GM19395 (cell line): Measurements from ENCODE around the gene ERH.
"Not testable (repeated sequence)": the region's sequence is repeated elsewhere in the genome, so short reads cannot be mapped to it uniquely, and the experiment has no call there.

Experiments used
- ATAC-seq: cut with Tn5 transposase; IDR thresholded peaks from one replicate; pipeline ENCODE4 v1.9.1; 2021; ENCODE audit warnings: mild to moderate bottlenecking, moderate library complexity; ENCODE audit not compliant: unreplicated experiment

Gene ERH

DNA sequence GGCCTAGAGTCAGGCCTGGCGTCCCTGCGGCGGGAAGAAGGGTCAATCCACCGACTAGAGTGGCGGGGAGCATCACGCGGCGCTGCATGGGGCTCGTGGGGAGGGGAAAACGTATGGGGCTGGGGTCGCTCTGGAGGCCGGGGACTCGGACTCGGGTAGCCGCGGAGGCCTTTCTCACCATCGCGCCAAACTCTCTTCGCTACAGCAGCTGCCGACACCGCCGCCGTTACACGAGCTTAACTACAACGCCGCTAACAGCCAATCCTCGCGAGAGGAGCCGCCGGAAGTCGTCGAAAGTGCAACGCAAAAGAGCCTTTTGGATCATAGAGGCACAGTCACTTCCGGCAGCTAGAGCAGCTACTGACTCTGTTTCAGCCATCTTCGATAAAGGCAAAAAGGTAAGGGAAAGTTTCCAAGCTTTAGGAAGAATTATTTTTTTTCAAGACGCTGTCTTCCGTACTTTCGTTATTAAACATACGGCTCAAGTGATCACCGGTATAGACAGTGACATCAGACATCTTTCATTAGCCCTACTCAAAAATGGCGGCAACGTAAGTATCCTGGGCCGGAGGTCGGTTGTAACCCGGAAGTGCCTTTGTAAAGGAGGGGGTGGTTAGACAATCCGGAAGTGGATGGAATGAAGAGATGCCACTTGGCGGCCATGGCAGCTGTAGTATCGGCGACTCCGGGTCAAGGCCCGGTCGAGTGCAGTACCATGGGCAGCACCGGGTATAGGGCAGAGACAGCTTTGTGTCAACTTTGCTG, at the start of gene ERH, which contains the start of gene SLC39A9:
Gene ERH, minus strand, starts transcription at position 247 of the 765 bp plus-strand sequence. Its CDS starts 66 bp downstream, at position 181.
Gene SLC39A9, plus strand, starts transcription at position 640 of the 765 bp plus-strand sequence. CDS start 678 bp downstream, outside the sequence.
- ATAC-seq: peak; percentile 93

GRCh38 chr14:69443296-69443805, 45.3 kb upstream of the ERH start:
- no peak for ATAC-seq

- peak; percentile 70 for ATAC-seq
Measured at GRCh38 chr14:69441948-69442347, 43.8 kb upstream of the ERH start.

DNA sequence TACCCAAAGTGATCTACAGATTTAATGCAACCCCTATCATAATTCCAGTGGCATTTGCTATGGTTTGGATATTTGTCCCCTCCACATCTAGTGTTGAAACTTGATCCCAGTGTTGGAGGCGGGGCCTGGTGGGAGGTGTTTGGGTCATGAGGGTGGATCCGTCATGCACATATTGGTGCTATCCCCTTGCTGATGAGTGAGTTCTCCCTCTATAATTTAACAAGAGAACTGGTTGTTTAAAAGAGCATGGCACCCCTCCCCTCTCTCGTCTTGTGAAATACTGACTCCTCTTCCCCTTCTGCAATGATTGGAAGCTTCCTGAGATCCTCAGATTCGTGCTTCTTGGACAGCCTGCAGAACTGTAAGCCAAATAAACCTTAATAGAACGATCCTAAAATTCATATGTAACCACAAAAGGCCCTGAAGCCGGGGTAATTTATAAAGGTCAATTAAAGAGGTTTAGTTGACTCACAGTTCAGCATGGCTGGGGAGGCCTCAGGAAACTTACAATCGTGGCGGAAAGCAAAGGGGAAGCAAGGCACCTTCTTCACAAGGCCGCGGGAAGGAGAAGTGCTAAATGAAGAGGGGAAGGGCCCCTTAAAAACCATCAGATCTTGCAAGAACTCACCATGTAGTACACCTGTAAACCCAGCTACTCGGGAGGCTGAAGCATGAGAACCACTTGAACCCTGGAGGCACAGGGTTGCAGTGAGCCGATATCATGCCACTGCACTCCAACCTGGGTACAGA, 41.6 kb upstream of the ERH start:
- no peak for ATAC-seq

DNA sequence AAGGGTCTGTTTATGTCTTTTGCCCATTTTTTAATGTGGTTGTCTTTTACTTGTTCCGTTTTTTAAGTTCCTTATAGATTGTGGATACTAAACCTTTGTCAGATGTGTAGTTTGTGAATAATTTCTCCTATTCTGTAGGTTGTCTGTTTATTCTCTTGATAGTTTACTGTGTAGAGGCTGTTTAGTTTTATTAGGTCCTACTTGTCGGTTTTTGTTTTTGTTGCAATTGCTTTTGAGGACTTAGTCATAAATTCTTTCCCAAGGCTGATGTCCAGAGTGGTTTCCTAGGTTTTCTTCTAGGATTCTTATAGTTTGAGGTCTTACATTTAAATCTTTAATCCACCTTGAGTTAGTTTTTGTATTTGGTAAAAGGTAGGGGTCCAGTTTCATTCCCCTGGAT, 34.3 kb upstream of the ERH start:
- ATAC-seq: no peak

DNA sequence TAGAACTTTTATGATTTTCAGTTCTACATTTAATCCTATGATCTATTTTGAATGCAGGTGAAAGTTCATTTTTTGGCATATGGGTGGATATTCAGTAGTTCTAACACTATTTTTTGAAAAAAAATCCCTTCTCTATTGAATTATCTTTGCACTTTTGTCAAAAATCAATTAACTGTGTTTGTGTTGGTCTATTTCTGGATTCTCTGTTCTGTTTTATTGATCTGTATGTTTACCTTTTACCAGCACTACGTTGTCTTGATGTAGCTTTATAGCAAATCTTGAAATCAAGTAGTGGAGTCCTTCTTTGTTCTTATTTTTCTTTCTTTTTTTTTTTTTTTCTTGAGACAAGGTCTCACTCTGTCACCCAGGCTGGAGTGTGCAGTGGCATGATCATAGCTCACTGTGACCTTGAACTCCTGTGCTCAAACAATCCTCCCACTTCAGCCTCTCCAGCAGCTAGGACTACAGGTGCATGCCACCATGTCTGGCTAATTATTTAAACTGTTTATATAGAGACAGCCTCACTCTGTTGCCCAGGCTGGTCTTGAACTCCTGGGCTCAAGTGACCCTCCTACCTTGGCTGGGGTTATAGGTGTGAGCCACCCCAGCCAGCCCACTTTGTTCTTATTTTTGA, 32.3 kb upstream of the ERH start:
- ATAC-seq: no peak

DNA sequence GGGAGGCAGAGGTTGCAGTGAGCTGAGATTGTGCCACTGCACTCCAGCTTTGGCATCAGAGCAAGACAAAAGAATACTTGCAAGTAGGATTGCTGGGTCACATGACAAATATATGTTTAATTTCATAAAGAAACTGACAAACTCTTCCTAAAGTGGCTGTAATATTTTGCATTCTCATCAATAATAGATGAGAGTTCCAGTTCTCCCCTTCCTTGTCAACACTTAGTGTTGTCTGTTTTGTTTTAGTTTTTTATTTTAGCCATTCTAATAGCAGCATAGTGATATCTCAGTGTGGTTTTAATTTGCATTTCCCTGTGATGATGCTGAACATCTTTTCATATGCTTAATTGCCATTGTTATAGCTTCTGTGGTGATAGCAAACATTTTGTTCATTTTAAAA, 31.5 kb upstream of the ERH start:
- no peak for ATAC-seq

DNA sequence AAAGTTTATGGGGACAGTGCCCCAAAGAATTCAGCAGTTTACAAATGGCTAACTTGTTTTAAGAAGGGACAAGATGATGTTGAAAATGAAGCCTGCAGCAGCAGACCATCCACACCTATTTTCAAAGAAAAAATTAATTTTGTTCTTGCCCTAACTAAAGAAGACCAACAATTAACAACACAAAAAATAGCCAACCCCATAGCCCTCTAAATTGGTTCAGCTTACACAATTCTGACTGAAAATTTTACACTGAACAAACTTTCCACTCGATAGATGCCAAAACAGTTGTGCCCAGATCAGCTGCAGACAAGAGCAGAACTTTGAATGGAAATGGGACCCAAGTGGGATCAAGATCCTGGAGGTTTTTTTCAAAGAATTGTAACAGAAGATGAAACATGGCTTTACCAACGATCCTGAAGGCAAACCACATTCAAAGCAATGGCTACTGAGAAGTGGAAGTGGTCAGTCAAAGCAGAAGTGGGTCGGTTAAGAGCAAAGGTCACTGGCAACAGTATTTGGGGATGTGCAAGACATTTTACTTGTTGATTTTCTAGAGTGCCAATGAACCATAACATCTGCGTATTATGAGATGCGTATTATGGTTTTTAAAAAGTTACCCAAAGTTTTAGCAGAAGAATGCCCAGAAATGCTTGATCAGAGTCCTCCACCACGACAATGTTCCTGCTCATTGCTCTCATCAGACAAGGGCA, 30.3 kb upstream of the ERH start:
- no peak for ATAC-seq

GRCh38 chr14:69427596-69427995, 29.5 kb upstream of the ERH start:
- no peak for ATAC-seq

DNA sequence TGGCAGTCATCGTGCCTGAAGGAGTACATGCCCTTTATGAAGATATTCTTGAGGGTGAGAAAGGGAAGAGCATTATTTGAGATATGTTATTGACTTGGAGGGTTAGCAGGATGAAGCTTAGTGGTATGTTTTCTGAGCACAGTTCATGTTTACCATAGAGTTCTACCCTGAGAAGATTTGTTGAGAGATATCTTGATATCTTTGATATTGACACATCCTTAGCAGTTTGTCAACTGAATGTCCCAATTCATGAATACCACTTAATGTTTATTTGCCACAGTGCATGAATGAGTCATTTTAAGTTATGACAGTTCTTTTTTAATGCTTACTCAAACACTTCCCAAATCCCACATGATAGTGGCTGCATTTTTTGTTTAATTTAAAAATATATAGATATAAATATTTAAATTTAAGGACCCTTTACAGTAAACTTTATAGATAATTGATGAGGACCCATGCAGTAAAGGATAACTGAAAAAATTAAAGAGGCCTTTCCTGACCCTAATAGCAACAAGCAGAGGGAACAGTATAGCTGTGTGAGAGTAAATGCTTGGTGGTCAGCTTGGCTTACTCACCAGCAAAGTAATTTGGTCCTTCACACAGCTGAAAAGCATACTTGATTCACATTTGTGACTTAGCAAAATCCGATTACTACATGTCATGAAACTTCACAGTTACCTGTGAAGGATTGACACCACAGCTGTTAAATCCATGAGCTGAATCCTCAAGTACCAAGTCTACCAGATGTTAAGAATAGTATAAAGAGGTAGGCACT, 26.2 kb upstream of the ERH start:
- ATAC-seq: no peak

- no peak for ATAC-seq
Measured at GRCh38 chr14:69423279-69423678, 25.2 kb upstream of the ERH start.

GRCh38 chr14:69416087-69416486, 18.0 kb upstream of the ERH start:
- not testable (repeated sequence) for ATAC-seq

- ATAC-seq: no peak
Measured at GRCh38 chr14:69413483-69413882, 15.4 kb upstream of the ERH start.

DNA sequence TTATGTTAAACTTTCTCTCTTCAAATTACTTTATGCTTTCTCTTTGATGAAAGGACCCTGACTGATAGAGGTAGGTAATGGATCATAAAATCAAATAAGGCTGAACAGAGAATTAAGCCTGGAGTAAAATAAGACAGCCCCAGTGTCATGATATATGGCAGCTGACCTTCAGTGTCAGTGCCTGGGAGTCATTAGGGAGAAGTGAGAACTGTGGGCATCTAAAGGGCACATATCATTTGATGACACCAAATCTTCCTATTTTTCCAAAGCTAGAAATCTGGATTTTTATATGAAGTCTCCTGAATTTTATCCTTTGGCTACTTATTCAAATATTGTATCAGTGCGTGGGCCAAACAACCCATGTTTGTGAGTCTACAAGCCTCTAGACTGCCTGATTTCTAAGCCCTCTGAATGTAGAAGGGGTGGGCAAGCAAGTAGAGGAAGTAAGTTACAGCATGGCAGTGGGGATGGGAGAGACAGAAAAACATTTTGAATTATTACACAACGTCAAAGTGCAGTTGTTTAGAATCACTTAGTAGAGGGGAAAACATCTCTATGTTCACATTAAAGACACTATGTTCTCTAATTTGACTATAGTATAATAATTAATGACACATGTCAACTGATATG, 10.3 kb upstream of the ERH start:
- ATAC-seq: no peak

DNA sequence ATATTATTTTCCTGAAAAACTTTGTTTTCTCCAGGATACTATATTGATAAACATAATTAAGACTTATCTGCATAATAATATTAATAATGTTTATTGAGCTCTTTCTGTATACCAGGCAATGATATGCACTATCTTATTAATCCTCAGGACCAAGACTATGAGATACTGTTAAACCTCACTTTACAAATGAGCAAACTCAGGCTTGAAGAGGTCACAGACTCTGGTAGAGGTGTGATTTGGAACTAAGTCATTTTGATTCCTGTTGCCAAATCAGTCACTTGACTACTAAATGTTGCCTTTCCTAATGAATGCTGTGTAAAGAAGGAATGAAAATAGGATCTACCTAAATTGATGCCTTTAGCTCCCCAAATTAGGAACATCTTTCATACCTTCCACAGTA, 7.7 kb upstream of the ERH start:
- ATAC-seq: no peak

GRCh38 chr14:69404883-69405282, 6.8 kb upstream of the ERH start:
- ATAC-seq: no peak

GRCh38 chr14:69404478-69404877, 6.4 kb upstream of the ERH start:
- ATAC-seq: no peak

DNA sequence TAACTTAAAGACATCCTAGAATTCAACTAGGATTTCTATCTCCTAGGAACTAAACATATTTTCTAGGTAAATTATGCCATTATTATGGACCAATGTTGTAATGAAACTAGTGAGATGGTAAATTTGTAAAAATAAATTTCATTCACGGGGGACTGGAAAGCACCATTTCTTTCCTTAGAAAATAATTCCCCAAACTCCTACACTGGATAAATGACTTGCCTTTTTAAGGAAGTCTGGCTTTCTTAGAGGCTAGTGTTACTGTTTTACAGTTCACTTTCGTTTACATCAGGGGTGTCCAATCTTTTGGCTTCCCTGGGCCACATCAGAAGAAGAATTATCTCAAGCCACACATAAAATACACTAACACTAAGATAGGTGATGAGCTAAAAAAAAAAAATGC, 3.7 kb upstream of the ERH start:
- ATAC-seq: no peak

- ATAC-seq: no peak
Measured at GRCh38 chr14:69400154-69400553, 2.1 kb upstream of the ERH start.

GRCh38 chr14:69399750-69400149, 1.7 kb upstream of the ERH start:
- no peak for ATAC-seq
